DLD1 (cell line): ENCODE measurements around the gene AGFG2.

Source experiments
- in situ Hi-C: cut with HindIII; loops from 2 replicates; pipeline ENCODE4 v1.10.0; 2017; ENCODE audit warnings: low sequenced_read_pairs

The AGFG2 gene

GRCh38 chr7:100568896-100569844, 30.2 kb downstream of the AGFG2 start:
- in situ Hi-C loops, result no loop called here

- in situ Hi-C loops, result no loop called here
Observed at GRCh38 chr7:100570954-100571828, 32.2 kb downstream of the AGFG2 start.

- in situ Hi-C loops, result no loop called here
Observed at GRCh38 chr7:100571829-100572116, 32.8 kb downstream of the AGFG2 start.

- in situ Hi-C loops, result no loop called here
Observed at GRCh38 chr7:100572281-100572948, 33.4 kb downstream of the AGFG2 start.

- in situ Hi-C loops, result no loop called here
Observed at GRCh38 chr7:100572949-100573675, 34.1 kb downstream of the AGFG2 start.

- in situ Hi-C loops, result no loop called here
Observed at GRCh38 chr7:100573691-100574361, 34.8 kb downstream of the AGFG2 start, which contains the start of gene SAP25. Gene SAP25, minus strand, starts transcription at chr7:100573900. Its CDS starts 158 bp downstream, at chr7:100573742.

- in situ Hi-C loops, result no loop called here
Observed at GRCh38 chr7:100574362-100575205, 35.6 kb downstream of the AGFG2 start.

- in situ Hi-C loops, result no loop called here
Observed at GRCh38 chr7:100575206-100575631, 36.2 kb downstream of the AGFG2 start.

GRCh38 chr7:100575746-100576383, 36.9 kb downstream of the AGFG2 start:
- in situ Hi-C loops, result no loop called here

- in situ Hi-C loops, result no loop called here
Observed at GRCh38 chr7:100576384-100576993, 37.5 kb downstream of the AGFG2 start.

GRCh38 chr7:100577103-100577502, 38.1 kb downstream of the AGFG2 start:
- in situ Hi-C loops, result no loop called here

GRCh38 chr7:100577507-100577906, 38.5 kb downstream of the AGFG2 start:
- in situ Hi-C loops, result no loop called here

GRCh38 chr7:100578246-100579183, 39.5 kb downstream of the AGFG2 start:
- in situ Hi-C loops, result no loop called here

- in situ Hi-C loops, result no loop called here
Observed at GRCh38 chr7:100580466-100581283, 41.7 kb downstream of the AGFG2 start.

GRCh38 chr7:100582041-100582579, 43.1 kb downstream of the AGFG2 start:
- in situ Hi-C loops, result no loop called here

- in situ Hi-C loops, result no loop called here
Observed at GRCh38 chr7:100582650-100583049, 43.6 kb downstream of the AGFG2 start.
